OCI-LY1 (cell line): Measurements from ENCODE around the gene SERHL2.
"Not testable (repeated sequence)": the region's sequence is repeated elsewhere in the genome, so short reads cannot be mapped to it uniquely, and the experiment has no call there.

Experiments
- H2AFZ ChIP-seq: fragments of 200-600 bp; sonication (generic), shearing (Covaris generic); 2 replicates; pipeline ENCODE4 v1.6.0; 2014; ENCODE audit warnings: antibody characterized with exemption, mild to moderate bottlenecking, low read length
- H3F3A ChIP-seq: fragments of 200-600 bp; sonication (generic), shearing (Covaris generic); 2 replicates; pipeline ENCODE4 v1.6.0; 2014; ENCODE audit warnings: mild to moderate bottlenecking, antibody characterized with exemption, low read length, moderate library complexity; ENCODE audit not compliant: insufficient read depth
- H3K27ac ChIP-seq: fragments of 200-600 bp; sonication (generic); 2 replicates; pipeline ENCODE4 v1.5.1; 2014; ENCODE audit warnings: low read length, mixed run types, mild to moderate bottlenecking, low read depth; ENCODE audit not compliant: poor library complexity, severe bottlenecking
- H3K27me3 ChIP-seq: fragments of 200-600 bp; sonication (generic); 2 replicates; pipeline ENCODE4 v1.6.0; 2014; ENCODE audit warnings: antibody characterized with exemption, mild to moderate bottlenecking, low read length, moderate library complexity; ENCODE audit not compliant: insufficient read depth
- H3K36me3 ChIP-seq: fragments of 200-600 bp; sonication (generic); 2 replicates; pipeline ENCODE4 v1.6.1; 2014; ENCODE audit warnings: mild to moderate bottlenecking, antibody characterized with exemption, low read length, moderate library complexity, mixed read lengths; ENCODE audit not compliant: insufficient read depth
- H3K4me1 ChIP-seq: fragments of 200-600 bp; sonication (generic); 2 replicates; pipeline ENCODE4 v1.5.1; 2014; ENCODE audit warnings: mild to moderate bottlenecking, low read length, moderate library complexity; ENCODE audit not compliant: insufficient read depth, severe bottlenecking
- H3K4me2 ChIP-seq: fragments of 200-600 bp; sonication (generic), shearing (Covaris generic); 2 replicates; pipeline ENCODE4 v1.6.1; 2014; ENCODE audit warnings: low read length
- H3K4me3 ChIP-seq: fragments of 200-600 bp; sonication (generic); 2 replicates; pipeline ENCODE4 v1.5.1; 2014; ENCODE audit warnings: low read length, low read depth, mild to moderate bottlenecking, mixed read lengths; ENCODE audit not compliant: poor library complexity, severe bottlenecking
- H3K79me2 ChIP-seq: fragments of 200-600 bp; shearing (Covaris generic); 2 replicates; pipeline ENCODE4 v1.6.1; 2016; ENCODE audit warnings: mixed run types, low read length, mixed read lengths; ENCODE audit not compliant: insufficient read depth
- H3K9ac ChIP-seq: fragments of 200-600 bp; sonication (generic), shearing (Covaris generic); 2 replicates; pipeline ENCODE4 v1.6.1; 2014; ENCODE audit warnings: mild to moderate bottlenecking, low read length, mixed read lengths
- H3K9me2 ChIP-seq: fragments of 200-600 bp; sonication (generic), shearing (Covaris generic); 2 replicates; pipeline ENCODE4 v1.6.1; 2014; ENCODE audit warnings: low read depth, mild to moderate bottlenecking, low read length, mixed read lengths
- H3K9me3 ChIP-seq: fragments of 200-600 bp; shearing (Covaris generic); 2 replicates; pipeline ENCODE4 v1.6.1; 2014; ENCODE audit warnings: low read length, mixed read lengths
- H4K20me1 ChIP-seq: fragments of 200-600 bp; sonication (generic), shearing (Covaris generic); 2 replicates; pipeline ENCODE4 v1.6.0; 2016; ENCODE audit warnings: mild to moderate bottlenecking, low read length; ENCODE audit not compliant: insufficient read depth
- CTCF ChIP-seq: fragments of 200-600 bp; sonication (generic), shearing (Covaris generic); IDR thresholded peaks from 2 replicates; pipeline ENCODE4 v1.5.1; 2017; ENCODE audit warnings: mild to moderate bottlenecking, antibody characterized with exemption, low read length, moderate library complexity, mixed read lengths
- EZH2 ChIP-seq: fragments of 200-600 bp; sonication (generic), shearing (Covaris generic); IDR thresholded peaks from 2 replicates; pipeline ENCODE4 v1.8.0; 2017; ENCODE audit warnings: borderline replicate concordance, mixed run types, mild to moderate bottlenecking, antibody characterized with exemption, low read length, moderate library complexity, mixed read lengths

SERHL2 gene

GRCh38 chr22:42561856-42562255, 8.1 kb downstream of the SERHL2 start:
- H3K9me2 ChIP-seq: no peaks in the 10 kb centered on the region
- TF ChIP-seq CTCF (no peak), EZH2 (no peak)
- H3K9me3 ChIP-seq: no peaks in the 10 kb centered on the region
- no peaks in the 10 kb centered on the region for H3K27me3 ChIP-seq
- H2AFZ ChIP-seq: no peak overlapping the region
- H3K9ac ChIP-seq: peak overlapping the region; percentile 44; the same call in 1 of the 2 replicates
- peaks cover 11% of the 10 kb centered on the region for H3K36me3 ChIP-seq
- no peaks in the 10 kb centered on the region for H4K20me1 ChIP-seq
- peaks cover 27% of the 10 kb centered on the region for H3K4me1 ChIP-seq
- H3K4me3 ChIP-seq: no peak overlapping the region
- H3K79me2 ChIP-seq: no peaks in the 10 kb centered on the region
- H3F3A ChIP-seq: no peaks in the 10 kb centered on the region
- peak overlapping the region; percentile 41 for H3K4me2 ChIP-seq
- peak overlapping the region; percentile 54 for H3K27ac ChIP-seq

GRCh38 chr22:42562279-42562678, 8.5 kb downstream of the SERHL2 start:
- TF ChIP-seq EZH2 (no peak), CTCF (no peak)
- peaks cover 27% of the 10 kb centered on the region for H3K4me1 ChIP-seq
- H3K9ac ChIP-seq: peak overlapping the region; percentile 44; the same call in 1 of the 2 replicates
- peak overlapping the region; percentile 41 for H3K4me2 ChIP-seq
- peaks cover 11% of the 10 kb centered on the region for H3K36me3 ChIP-seq
- H2AFZ ChIP-seq: no peak overlapping the region
- no peaks in the 10 kb centered on the region for H3K27me3 ChIP-seq
- H3K9me2 ChIP-seq: no peaks in the 10 kb centered on the region
- no peaks in the 10 kb centered on the region for H4K20me1 ChIP-seq
- no peaks in the 10 kb centered on the region for H3K9me3 ChIP-seq
- H3F3A ChIP-seq: no peaks in the 10 kb centered on the region
- no peak overlapping the region for H3K4me3 ChIP-seq
- no peaks in the 10 kb centered on the region for H3K79me2 ChIP-seq
- H3K27ac ChIP-seq: peak overlapping the region; percentile 54

GRCh38 chr22:42562684-42563083, 8.9 kb downstream of the SERHL2 start:
- H3K9ac ChIP-seq: peak overlapping the region; percentile 18; the same call in 1 of the 2 replicates
- no peaks in the 10 kb centered on the region for H3K79me2 ChIP-seq
- peak overlapping the region; percentile 41; the same call in 1 of the 2 replicates for H3K4me2 ChIP-seq
- H3K36me3 ChIP-seq: peaks cover 11% of the 10 kb centered on the region
- H3K27ac ChIP-seq: peak overlapping the region; percentile 54
- no peaks in the 10 kb centered on the region for H3K9me3 ChIP-seq
- H3K9me2 ChIP-seq: no peaks in the 10 kb centered on the region
- H4K20me1 ChIP-seq: no peaks in the 10 kb centered on the region
- no peak overlapping the region for H2AFZ ChIP-seq
- peaks cover 27% of the 10 kb centered on the region for H3K4me1 ChIP-seq
- H3K27me3 ChIP-seq: no peaks in the 10 kb centered on the region
- TF ChIP-seq EZH2 (no peak), CTCF (no peak)
- H3K4me3 ChIP-seq: no peak overlapping the region
- no peaks in the 10 kb centered on the region for H3F3A ChIP-seq

GRCh38 chr22:42563943-42564342, 10.2 kb downstream of the SERHL2 start:
- H3K27ac ChIP-seq, H3K27me3 ChIP-seq, H3K4me3 ChIP-seq, H4K20me1 ChIP-seq, H3K9ac ChIP-seq, H2AFZ ChIP-seq, H3F3A ChIP-seq, H3K4me2 ChIP-seq, H3K9me3 ChIP-seq, H3K9me2 ChIP-seq, H3K79me2 ChIP-seq: not testable (repeated sequence)
- Histone ChIP-seq H3K4me1 (peaks cover 27% of the 10 kb centered on the region), H3K36me3 (peaks cover 11% of the 10 kb centered on the region)
